ENCODE data around the gene CXCR5. TPM values are rescaled to one million over a fixed set of nuclear protein-coding genes. Genes with fewer than 3 reads are reported as not detected.

Gene CXCR5
- total RNA-seq, 1 experiment from 2014 or later: not detected

GRCh38 chr11:118853678-118854077 lies 30.0 kb upstream of the CXCR5 start:
- BruUV-seq (replicated peaks): no TSS peak
- no peak for TF ChIP-seq CTCF (IDR thresholded peaks at IDR 0.05; ENCODE audit: unreplicated experiment)
- POLR2A ChIA-PET: no interaction called here
- no peaks in the 10 kb centered on the region for H3K36me3 Mint-ChIP-seq (ENCODE audit: insufficient read depth, unreplicated experiment)
- H3K4me3 Mint-ChIP-seq (ENCODE audit: unreplicated experiment): no peak overlapping the region
- no peak overlapping the region for H3K27ac Mint-ChIP-seq (ENCODE audit: low read depth, unreplicated experiment)
- intact Hi-C loops (cut with micrococcal nuclease): no loop called here
- CTCF ChIA-PET: no interaction called here
- no peaks in the 10 kb centered on the region for H3K27me3 Mint-ChIP-seq (ENCODE audit: insufficient read depth, unreplicated experiment)
- H3K4me1 Mint-ChIP-seq (ENCODE audit: insufficient read depth, unreplicated experiment): no peaks in the 10 kb centered on the region
- DNase-seq (ENCODE audit: unreplicated experiment): no peak
- H3K9me3 Mint-ChIP-seq (ENCODE audit: unreplicated experiment): no peaks in the 10 kb centered on the region

GRCh38 chr11:118856314-118856713 lies 27.4 kb upstream of the CXCR5 start:
- TF ChIP-seq CTCF (IDR thresholded peaks at IDR 0.05; ENCODE audit: unreplicated experiment): no peak
- ChIA-PET POLR2A (interaction anchor here (1.3 kb wide), 1 partner anchor 66 kb away, joined by 3 read pairs; the partner anchor contains the start of gene DDX6), CTCF (interaction anchor here (0.7 kb wide), 1 partner anchor 286 kb away, joined by 3 read pairs; no protein-coding TSS in a partner anchor)
- Mint-ChIP-seq H3K4me1 (ENCODE audit: insufficient read depth, unreplicated experiment) (no peaks in the 10 kb centered on the region), H3K27me3 (ENCODE audit: insufficient read depth, unreplicated experiment) (no peaks in the 10 kb centered on the region), H3K36me3 (ENCODE audit: insufficient read depth, unreplicated experiment) (no peaks in the 10 kb centered on the region), H3K27ac (ENCODE audit: low read depth, unreplicated experiment) (no peak overlapping the region), H3K4me3 (ENCODE audit: unreplicated experiment) (no peak overlapping the region), H3K9me3 (ENCODE audit: unreplicated experiment) (no peaks in the 10 kb centered on the region)
- no TSS peak for BruUV-seq (replicated peaks)
- intact Hi-C loops (cut with micrococcal nuclease): no loop called here
- DNase-seq (ENCODE audit: unreplicated experiment): no peak

- intact Hi-C loops (cut with micrococcal nuclease): no loop called here
- H3K9me3 Mint-ChIP-seq (ENCODE audit: unreplicated experiment): no peaks in the 10 kb centered on the region
- no peaks in the 10 kb centered on the region for H3K27me3 Mint-ChIP-seq (ENCODE audit: insufficient read depth, unreplicated experiment)
- H3K36me3 Mint-ChIP-seq (ENCODE audit: insufficient read depth, unreplicated experiment): no peaks in the 10 kb centered on the region
- ChIA-PET CTCF (interaction anchor here (0.5 to 0.6 kb wide), 2 partner anchors 69 to 862 kb away, joined by 3 read pairs; no protein-coding TSS in a partner anchor), POLR2A (interaction anchor here (0.6 to 1.3 kb wide), 2 partner anchors 67 to 200 kb away, joined by 3 to 4 read pairs; partner anchors contain the start of gene DDX6)
- BruUV-seq (replicated peaks): no TSS peak
- no peak overlapping the region for H3K4me3 Mint-ChIP-seq (ENCODE audit: unreplicated experiment)
- TF ChIP-seq CTCF (IDR thresholded peaks at IDR 0.05; ENCODE audit: unreplicated experiment): no peak
- DNase-seq (ENCODE audit: unreplicated experiment): no peak
- no peaks in the 10 kb centered on the region for H3K4me1 Mint-ChIP-seq (ENCODE audit: insufficient read depth, unreplicated experiment)
- H3K27ac Mint-ChIP-seq (ENCODE audit: low read depth, unreplicated experiment): no peak overlapping the region
These were observed 26.3 kb upstream of the CXCR5 start for GRCh38 chr11:118857385-118857784.

GRCh38 chr11:118859973-118860372 lies 23.7 kb upstream of the CXCR5 start:
- POLR2A ChIA-PET: interaction anchor here (1.4 kb wide), 1 partner anchor 34 kb away, joined by 3 read pairs; no protein-coding TSS in a partner anchor
- BruUV-seq (replicated peaks): no TSS peak
- intact Hi-C loops (cut with micrococcal nuclease): no loop called here
- no peak overlapping the region for H3K4me3 Mint-ChIP-seq (ENCODE audit: unreplicated experiment)
- no peak for TF ChIP-seq CTCF (IDR thresholded peaks at IDR 0.05; ENCODE audit: unreplicated experiment)
- no peak for DNase-seq (ENCODE audit: unreplicated experiment)
- no peaks in the 10 kb centered on the region for H3K27me3 Mint-ChIP-seq (ENCODE audit: insufficient read depth, unreplicated experiment)
- CTCF ChIA-PET: interaction anchor here (1.9 kb wide), 1 partner anchor 11 kb away, joined by 8 read pairs; no protein-coding TSS in a partner anchor
- no peaks in the 10 kb centered on the region for H3K36me3 Mint-ChIP-seq (ENCODE audit: insufficient read depth, unreplicated experiment)
- no peaks in the 10 kb centered on the region for H3K9me3 Mint-ChIP-seq (ENCODE audit: unreplicated experiment)
- H3K4me1 Mint-ChIP-seq (ENCODE audit: insufficient read depth, unreplicated experiment): no peaks in the 10 kb centered on the region
- no peak overlapping the region for H3K27ac Mint-ChIP-seq (ENCODE audit: low read depth, unreplicated experiment)

Data from MCF 10A (cell line).